NB4 (cell line): ENCODE measurements around the gene EPHA6.

Experiments used
- MYC ChIP-seq: IDR thresholded peaks from 2 replicates; pipeline ENCODE4 v1.6.1; 2011; ENCODE audit warnings: low read depth, low read length
- POLR2A ChIP-seq: IDR thresholded peaks from 2 replicates; pipeline ENCODE4 v1.6.1; 2011; ENCODE audit warnings: mild to moderate bottlenecking; ENCODE audit not compliant: insufficient read length; ENCODE audit errors: extremely low read depth
- TF ChIP-seq, protein P1 (sequence below): IDR thresholded peaks from one replicate; pipeline ENCODE4 v1.5.1; 2012; ENCODE audit warnings: low read depth, low read length
- TF ChIP-seq, protein P2 (sequence below): IDR thresholded peaks from 2 replicates; pipeline ENCODE4 v1.6.1; 2011; ENCODE audit warnings: low read depth, low read length

DNA sequence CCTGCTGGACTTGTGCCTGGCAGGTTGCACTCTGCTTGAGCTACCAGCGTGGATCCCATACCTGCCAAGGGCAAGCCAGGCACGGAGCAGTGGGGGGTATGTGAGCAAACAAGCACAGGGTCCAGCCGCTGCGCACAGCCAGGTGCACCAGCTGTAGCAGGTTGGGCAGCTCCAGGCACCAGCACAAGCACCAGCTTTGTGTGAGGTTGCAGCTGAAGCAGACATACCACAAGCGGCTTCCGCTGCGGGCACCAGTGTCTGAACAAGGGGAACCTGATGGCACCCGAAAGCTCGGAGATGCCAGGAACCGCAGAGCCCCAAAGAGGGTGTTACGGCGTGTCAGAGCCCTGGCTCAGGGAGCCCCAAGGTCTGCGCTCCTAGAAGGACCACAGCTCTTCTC, 477.5 kb downstream of the EPHA6 start:
- TF ChIP-seq, protein P1, sequence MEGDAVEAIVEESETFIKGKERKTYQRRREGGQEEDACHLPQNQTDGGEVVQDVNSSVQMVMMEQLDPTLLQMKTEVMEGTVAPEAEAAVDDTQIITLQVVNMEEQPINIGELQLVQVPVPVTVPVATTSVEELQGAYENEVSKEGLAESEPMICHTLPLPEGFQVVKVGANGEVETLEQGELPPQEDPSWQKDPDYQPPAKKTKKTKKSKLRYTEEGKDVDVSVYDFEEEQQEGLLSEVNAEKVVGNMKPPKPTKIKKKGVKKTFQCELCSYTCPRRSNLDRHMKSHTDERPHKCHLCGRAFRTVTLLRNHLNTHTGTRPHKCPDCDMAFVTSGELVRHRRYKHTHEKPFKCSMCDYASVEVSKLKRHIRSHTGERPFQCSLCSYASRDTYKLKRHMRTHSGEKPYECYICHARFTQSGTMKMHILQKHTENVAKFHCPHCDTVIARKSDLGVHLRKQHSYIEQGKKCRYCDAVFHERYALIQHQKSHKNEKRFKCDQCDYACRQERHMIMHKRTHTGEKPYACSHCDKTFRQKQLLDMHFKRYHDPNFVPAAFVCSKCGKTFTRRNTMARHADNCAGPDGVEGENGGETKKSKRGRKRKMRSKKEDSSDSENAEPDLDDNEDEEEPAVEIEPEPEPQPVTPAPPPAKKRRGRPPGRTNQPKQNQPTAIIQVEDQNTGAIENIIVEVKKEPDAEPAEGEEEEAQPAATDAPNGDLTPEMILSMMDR: no peak
- TF ChIP-seq, protein P2, sequence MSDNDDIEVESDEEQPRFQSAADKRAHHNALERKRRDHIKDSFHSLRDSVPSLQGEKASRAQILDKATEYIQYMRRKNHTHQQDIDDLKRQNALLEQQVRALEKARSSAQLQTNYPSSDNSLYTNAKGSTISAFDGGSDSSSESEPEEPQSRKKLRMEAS: no peak
- TF ChIP-seq POLR2A (no peak), MYC (no peak)
